T-helper 1 cell (primary cell): ENCODE measurements around the gene PIEZO2.
"Not testable (repeated sequence)": the region's sequence is repeated elsewhere in the genome, so short reads cannot be mapped to it uniquely, and the experiment has no call there.

Experiments
- DNase-seq, 5 donors: peaks; one replicate each; pipeline ENCODE4 v3.0.0-alpha.2; 2012 to 2020

Gene PIEZO2

DNA sequence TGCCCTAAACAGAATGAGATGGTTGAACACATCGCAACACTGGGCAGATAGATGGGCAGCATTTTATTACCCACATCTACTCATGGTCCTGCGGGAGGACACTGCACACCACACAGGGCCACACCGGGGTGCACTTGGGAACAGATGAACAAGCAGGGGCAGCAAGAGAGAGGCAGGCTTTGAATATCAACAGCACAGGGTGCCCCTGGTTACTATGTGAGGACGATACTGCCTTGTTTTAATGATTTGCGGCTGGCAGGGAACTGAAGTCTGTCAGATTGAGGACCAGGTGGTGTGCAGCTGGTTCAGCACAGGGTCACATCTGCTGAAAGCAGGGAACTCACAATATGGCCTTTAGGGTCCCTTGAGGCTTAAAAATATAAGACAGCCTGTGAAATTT lies 195.7 kb downstream of the PIEZO2 start:
- DNase-seq = no peak

DNA sequence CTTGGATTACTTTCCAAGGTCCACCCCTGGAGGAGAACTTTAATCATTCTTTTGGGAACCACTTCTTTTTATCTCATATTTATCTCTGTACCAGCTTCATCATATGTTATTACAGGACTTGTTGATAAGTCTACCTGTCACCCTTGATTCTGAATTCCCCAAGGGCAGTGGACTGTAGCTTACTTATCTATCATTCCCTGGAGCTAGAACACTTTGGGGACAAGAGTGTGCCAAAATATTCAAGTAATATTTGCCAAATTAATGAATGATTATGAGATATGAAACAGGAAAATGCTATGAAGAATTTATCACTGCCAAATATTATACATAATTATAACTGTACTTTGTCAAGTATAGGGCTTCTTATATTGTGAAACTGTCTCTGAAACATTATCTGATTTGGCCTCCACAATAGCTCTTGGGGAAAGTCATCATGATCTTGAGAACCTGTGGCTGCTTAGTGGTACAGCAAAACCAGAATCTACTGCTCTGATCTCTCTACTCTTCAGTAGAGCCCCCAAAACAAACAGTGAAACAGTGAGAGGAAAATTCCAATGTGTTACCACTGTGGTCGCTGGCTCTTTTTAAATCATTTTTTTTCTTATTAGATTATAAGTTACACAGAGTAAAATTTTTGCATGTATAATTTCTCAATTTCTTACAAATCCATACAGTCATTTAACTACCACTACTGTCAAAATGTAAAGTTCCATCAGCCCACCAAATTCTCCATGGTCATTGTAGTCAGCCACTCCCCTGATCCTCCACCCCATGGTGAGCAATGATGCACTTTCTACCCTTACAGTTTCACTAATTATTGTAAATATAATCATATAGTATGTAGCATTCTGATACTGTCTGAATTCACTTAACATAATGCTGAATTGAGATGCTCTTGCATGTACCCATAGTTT lies 197.5 kb downstream of the PIEZO2 start:
- DNase-seq = no peak

DNA sequence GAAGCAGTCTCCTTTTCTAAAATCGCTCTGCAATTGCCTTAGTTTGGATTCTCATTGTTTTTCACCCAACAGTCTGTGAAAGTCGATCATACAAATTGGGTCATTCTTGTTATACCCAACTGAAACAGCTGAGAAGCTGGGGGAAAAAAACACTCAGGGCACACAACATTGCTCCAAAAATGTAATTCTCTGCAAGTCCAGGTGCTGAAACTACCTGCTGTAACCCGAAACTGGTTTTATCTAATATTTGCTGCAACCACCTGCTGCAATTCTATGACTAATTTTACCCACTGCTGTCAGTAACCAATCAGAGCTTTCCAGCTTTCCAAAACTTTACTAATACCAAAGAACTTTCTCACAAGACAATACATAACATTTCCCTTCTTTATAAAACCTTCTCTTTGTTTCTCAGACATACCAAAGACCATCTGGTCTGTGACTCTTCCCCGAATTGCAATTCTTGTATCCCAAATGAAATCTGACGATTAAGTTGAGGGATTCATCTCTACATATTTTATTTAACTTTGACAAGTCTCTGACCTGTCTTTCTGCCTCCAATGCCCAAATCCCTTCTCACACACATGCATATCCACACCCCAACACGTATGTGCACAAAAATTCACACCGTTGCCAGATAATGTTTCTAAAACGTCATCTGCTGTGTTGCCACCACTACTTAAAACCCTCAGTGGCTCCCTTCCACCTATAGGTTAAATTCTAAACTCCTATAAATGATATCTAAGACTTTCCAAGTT lies 198.3 kb downstream of the PIEZO2 start:
- no peak for DNase-seq

DNA sequence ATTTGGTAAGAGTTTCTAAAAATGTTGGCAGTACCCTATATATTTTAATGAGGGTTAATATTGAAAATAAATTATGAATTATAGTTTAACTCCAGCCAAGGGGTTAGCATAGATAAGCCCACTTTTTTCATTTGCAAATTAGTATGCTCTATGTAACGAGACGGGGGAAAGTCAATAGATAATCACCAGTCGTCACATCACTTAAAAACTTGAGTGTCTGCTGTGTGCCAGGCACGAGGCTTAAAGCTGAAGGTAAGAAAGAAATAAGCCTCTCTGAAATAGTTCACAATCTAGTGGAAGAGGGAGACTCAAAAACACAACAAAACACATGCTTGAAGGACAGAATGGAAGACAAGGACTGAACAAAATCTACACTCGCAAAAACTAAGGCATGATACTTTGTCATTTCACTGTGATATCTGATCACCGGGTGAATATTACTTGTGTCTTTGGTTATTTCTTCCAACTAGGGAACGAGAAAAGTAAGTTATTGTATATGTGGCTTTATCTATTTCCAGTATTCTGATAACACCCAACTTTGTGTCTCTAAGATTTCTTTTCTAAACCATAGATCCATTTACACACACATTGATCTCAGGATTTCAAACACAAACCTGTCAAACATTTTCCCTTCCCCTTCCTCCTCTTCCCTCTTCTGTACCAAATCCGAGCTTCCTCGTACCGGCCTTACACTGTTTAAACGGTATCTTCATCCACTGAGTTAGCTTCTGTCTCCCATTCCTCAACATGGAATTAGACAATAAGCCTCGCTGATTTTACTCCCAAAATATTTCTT lies 199.1 kb downstream of the PIEZO2 start:
- no peak for DNase-seq

DNA sequence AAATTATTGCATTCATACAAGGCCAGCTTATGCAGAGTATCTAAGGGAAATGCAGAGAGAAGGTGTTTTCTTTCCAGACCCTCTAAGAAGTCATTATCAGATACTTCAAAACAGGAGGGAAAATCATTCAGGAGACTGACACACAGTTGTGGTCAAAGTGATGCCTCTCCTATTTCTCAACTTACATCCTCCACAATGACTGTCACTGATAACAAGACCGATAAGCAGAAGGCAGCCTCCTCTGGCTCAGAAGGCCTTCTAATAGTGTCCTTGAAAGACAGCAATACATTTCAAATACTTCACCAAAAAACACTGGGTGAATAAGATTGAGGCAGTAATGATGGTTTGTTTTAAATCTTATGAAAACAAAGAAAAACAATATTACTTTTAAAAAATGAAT lies 199.7 kb downstream of the PIEZO2 start:
- DNase-seq = no peak

DNA sequence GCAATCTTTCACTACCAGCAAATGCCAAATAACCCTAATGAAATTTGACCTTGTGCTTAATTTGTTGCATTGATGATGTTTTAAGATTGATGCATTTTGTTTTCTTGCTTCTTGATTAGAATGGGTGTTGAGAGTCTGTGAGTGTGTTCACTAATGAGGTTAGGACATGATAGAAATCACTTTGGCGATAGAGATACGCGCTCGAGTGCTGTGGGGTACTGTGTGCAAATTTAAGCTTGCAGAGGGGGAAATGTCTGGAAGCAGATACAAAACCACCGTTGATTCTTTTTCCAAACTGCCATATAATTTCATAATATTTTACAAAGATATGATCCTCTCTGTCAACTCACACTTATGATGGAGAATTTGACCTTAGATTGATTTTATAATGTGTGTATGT lies 200.9 kb downstream of the PIEZO2 start:
- no peak for DNase-seq

DNA sequence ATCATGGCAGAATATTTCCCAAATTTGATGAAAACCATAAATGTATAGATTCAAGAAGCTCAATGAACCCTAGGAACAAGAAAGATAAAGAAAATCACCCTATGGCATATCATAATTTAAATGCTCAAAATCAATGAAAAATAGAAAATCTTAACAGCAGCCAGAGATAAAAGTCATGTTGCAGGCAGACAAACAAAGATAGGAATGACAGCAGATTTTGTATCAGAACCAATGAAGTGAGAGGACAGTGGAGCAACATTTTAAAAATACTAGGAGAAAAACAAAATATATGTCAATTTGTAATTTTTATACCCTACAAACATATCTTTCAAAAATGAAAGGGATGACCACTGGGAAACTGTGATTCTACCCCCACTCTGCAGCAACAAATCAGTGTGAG lies 203.3 kb downstream of the PIEZO2 start:
- DNase-seq = no peak

DNA sequence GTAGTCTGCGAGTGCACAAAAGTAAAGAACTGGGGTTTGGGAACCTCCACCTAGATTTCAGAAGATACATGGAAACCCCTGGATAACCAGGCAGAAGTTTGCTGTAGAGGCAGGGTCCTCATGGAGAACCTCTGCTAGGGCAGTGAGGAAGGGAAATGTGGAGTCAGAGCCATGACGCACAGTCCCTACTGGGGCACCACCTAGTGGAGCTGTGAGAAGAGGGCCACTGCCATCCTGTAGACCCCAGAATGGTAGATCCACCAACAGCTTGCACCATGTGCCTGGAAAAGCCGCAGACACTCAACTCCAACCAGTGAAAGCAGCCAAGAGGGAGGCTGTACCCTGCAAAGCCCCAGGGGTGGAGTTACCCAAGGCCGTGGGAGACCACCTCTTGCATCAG lies 206.4 kb downstream of the PIEZO2 start:
- DNase-seq = no peak

DNA sequence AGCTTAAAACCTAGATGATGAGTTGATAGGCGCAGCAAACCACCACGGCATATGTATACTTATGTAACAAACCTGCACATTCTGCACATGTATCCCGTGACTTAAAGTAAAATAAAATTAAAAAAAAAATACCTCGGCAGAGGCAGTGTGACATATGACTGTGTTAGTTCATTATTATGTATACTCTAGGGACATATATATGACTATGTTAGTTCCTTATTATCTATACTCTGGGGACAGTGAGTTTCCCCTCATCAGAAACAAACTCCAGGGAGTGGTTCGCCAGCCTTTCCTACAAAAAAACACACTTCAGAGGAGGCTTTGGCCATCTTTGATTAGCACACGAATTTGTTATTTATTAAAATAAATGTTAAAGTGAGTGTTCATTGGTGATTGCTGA lies 209.5 kb downstream of the PIEZO2 start:
- no peak for DNase-seq

DNA sequence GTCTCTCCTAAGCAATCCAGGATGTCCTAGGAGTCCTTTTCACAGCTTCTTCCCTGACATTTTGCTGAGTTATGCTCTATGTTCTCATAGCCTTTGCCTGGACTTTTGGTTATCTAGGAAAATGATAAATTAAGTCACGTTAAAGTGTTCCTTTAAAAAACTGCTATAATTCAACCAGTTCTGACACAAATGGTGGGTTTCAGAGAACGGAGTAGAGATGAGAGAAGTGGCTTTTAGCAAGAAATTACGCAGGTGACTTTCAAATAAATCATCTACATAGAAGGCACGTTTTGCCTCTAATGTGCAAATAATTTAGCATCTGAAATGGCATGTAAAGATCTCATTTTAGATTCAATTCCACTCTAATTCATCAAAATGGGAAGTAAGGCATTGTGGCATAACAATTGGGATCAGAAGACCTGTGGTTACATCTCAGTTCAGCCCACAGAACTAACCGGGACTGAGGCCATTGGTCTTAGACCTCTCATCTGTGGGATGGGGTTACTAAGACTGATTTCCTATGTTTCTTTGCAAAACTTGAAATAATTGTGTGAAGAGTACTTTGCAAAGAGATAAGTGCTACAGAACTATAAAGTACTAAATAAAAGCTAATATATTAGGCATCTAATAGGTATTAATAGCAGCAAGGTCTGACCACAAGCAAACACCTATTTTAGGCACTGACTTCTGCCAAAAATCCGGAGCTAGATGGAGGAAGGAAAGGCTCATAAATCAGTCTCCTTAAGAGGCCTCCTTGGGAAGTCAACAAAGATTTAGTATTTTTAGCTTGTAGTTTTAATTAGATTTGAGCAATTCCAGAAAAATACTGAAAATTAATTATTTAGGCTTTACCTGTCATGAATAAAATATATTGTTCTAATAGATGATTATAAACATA lies 211.4 kb downstream of the PIEZO2 start:
- DNase-seq = no peak

DNA sequence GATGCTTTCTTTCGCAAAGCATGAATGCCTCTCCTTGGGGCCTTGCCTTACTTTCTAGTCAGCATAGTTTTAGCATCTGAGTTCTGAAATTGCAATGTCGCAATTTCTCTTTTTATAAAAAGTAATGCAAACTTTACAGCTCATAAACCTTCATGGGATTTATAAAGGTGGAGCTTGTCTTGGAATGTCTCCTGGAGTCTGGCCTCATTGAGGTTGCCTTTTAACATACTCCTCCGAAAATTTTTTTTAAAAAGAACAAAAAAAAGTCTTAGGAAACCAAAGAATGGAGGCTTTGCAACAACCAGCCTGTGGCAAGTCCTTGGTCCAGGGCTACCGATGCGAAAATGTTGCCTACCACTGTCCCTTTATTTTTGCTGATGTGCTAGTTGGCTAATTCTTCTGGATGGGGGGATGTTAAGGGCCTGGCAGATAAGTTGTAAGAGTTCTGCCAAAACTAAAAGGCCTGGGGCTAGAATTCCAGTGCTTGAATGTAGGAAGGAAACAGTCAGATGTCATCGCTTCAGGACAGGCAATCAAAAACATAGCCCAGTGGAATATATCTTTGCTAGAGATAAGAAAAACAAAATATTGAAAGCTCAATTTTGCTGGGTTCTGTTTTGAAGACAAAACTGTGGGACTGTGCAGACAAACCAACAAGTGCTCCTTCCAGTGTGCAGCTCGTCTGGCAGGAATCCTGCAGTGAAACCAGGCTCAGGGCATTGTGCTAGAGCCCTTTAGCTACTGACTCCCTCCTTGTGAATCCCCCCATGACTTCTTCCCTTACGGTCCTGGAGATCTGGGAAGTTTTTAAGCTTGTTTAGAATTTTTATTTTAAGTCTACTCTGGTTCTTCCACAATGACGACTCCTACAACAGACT lies 213.0 kb downstream of the PIEZO2 start:
- DNase-seq = no peak

DNA sequence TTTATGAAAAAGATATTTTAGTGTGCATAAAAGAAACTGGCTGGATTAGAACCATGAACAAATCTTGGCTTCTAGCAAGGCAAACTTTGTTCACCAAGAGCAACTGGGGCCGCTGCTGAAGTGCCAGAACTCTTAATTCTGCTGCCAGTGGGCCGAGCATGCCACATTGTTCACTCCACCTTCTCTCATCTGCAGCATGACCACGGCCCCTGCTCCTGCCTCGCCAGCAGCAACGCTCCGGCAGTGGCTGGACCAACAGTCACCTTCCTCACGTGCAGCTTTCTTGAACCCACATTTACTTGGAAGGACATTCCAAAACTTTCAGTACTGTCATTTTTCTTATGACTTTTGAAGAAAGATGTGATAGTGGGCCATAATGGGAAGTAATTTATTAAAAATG lies 213.8 kb downstream of the PIEZO2 start:
- no peak for DNase-seq

DNA sequence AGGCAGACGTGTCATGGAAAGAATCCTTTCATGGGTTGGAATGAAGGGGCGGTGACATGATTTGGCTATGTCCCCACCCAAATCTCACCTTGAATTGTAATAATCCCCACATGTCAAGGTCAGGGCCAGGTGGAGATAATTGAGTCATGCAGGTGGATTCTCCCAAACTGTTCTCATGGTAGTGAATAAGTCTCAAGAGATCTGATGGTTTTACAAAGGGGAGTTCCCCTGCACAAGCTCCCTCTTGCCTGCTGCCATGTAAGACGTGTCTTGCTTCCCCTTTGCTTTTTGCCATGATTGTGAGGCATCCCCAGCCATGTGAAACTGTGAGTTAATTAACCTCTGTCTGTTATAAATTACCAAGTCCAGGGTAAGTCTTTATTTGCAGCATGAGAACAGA lies 215.7 kb downstream of the PIEZO2 start:
- not testable (repeated sequence) for DNase-seq

DNA sequence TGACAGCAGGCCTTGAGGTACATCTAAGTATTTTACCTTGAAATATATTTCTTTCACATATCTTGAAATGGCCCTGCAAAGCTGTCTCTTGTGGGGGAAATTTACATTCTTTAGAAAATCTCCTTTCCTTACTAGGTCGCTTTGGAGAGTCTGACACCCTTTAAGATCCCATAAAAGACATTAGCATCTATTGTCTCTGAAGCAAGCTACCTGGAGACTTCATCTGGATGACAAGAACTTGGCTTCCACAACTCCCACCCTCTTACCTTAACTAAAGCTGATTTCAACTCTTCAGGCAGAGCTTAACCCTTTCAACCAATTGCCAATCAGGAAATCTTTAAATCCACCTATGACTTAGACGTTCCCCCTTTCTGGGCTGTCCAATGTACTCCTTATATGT lies 219.3 kb downstream of the PIEZO2 start:
- no peak for DNase-seq

DNA sequence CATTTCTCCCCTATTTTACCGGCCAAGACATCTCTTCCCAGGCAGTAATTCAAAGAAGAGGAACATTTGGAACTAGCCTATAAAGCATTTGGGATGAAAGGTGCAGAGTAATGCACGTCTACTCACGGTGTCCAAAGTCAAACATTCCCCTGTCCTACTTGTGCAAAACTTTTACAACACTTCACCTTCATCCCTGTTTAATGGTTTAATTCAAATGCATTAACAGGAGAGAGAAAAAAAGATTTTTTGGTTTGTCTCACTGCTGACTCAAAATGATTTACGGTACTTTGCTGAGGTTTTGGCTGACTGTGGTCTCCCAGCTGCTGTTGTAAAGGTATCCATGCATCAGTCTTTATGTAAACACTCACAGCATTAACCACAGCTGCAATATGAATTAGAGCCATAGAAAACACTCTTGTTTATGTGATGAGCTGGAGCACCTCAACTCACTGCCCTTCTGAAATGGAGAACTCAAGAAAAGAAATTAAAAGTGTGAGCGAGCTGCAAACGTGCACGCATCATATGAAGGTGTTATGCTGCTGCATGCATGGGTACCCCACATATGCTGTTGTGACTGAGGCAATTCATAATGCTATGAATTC lies 220.5 kb downstream of the PIEZO2 start:
- no peak for DNase-seq

DNA sequence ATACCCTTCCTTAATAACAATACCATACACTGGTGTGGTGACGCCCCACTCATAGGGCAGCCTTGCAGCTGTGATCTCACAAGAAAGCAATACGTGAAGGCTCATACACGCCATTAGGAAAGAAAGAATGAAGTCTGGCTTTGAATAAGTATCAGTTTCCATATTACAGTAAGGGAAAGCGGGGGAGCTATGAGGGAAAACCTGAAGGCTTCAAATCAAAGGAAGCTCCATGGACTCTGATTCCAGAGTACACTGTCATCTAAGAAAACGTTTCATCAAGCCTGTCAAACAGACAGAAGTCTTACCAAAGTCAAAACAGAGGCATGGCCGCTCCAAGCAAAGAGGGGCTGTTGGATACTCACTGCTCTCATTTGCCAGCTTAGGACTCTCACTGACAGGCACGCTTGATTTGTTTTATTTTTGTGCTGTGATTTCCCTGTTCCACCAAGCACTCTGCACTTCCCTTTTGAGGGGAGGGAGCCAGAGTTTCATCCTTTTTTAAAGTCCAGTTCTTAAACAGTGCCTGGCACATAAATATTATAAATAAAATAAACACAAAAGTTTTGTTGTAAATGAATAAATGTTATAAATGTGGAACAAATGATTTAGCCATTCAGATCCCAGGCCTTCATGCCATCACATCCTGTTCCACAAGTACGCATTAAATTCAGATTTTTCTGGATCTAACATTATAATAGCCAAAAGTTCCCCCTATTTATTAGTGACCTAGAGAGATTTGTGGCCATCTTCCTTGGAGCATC lies 221.2 kb downstream of the PIEZO2 start:
- no peak for DNase-seq

DNA sequence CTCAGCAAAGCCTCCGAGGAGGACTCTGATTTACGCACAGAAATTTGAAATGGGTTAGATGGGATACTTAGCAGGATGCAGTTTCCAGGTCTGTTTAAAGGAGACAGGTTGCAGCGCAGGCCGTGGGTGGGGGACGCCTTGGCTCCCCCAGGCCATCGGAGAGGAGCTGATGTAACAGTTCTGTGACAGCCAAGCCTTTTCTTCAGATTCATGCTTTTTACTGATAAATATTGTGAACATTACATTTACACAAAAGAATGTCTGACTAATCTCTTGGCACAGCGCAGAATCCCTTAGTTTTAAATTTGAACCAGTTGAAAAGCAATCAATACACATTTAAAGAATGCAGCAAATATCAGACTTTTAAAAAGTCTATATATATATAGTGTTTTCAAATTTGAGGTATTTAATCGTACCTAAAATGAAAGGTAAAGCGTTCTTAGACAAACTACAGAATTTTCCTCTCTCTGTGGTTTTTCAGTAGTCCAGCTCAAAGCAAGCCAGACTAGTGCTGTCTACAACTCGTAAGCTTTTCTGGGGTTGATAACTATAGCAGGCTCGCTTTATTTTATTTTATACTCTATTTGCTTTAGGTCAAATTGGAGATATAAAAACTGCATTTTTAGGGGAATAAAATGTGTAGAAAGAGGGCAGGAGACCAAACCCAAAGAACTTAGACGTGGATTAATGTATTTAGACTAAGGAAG lies 221.9 kb downstream of the PIEZO2 start:
- DNase-seq = no peak

DNA sequence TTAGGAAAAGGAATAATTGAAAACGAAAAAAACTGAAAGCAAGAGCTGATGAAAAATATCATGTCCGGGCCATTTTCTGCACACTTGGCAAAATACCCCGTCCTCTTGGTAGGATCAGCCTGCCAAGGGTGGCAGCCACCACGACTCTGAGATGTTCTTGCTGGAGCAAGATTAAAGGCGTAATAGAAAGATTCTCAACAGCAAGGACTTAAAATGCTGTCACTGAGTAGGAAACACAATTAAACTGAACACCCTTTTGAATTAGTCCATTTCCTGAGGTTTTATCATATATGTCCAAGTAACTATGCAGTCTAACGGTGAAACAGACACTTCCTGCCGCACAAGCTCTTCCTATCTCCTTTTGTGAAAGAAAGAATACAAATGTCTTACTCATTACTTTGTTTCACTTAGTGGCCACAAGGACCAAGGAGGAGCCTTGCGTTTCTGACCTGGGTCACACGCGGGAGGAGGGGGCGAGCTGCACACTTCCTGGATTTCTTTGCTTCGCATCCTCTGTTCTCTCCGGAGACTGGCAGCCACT lies 222.7 kb downstream of the PIEZO2 start:
- DNase-seq = no peak

DNA sequence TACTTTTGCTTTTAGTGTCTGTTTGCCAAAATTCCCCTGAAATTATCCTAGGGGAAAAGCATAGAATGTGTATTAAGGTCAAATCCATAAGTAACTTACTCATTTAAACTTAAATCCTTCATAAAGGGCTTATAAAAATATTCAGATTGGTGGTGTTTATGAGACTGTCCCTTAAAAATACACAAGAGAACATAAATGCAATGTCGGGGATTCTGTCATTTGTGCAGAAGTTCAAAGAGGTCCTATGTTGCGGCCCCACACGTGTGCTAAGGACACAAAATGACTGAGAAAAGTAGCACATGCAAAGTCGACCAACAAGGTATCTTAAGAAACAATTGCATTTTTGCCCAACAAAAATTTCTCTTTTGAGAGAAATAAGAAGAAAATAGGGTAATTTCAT lies 225.1 kb downstream of the PIEZO2 start:
- no peak for DNase-seq
